Hair follicle dermal papilla cell (primary cell): ENCODE data around the gene C17orf50. TPM values are rescaled to one million over a fixed set of nuclear protein-coding genes. Genes with fewer than 3 reads are reported as not detected.

Experiments used
- total RNA-seq: library from RNA; depleted of rRNA; stranded (reverse); fragments of >200 nt; gene quantifications from 2 replicates; pipeline ENCODE4 v1.2.3, GENCODE V29; 2012

C17orf50 gene
- not detected in 2 replicates for total RNA-seq

GRCh38 chr17:35760587-35760986, at the start of gene C17orf50:
TSS of gene C17orf50 (plus strand) at chr17:35760887. CDS start at chr17:35760942, 55 bp downstream.

DNA sequence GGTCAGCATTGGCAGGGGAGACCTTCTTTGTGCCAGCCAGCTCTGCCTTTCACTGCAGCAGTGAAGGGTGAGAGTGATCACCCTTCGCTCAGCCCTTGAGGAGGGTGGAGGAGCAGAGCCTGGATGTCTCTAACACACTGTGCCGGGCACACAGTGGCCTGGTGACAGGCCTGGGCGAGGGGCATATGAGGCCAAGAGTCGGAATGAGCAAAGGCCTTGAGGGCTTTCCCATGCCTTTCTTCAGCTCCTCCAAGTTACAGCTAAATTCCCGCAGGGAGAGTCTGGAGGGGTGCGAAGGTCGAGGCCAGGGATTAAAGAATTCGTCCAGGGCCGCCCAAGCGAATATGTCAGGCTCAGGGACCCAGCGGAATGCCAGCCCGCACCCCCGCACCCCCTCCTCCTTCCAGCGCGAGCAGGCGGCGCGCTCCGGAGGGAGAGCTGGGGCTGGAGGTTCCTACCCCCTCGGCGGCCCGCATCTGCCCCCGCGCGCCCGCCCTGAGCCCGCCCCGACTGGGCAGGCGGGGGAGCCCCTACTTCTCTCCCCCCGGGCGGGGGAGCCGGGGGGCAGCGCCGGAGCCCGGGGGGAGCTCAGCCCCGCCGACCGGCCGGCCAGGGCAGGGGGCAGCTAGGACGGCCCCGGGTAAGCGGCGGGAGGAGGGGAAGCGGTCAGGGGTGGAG, 29.3 kb upstream of the C17orf50 start, which contains the start of gene RASL10B:
Gene RASL10B (plus strand): TSS at position 401 of the 678 bp plus-strand sequence. CDS start 3,546 bp downstream, outside the sequence.

DNA sequence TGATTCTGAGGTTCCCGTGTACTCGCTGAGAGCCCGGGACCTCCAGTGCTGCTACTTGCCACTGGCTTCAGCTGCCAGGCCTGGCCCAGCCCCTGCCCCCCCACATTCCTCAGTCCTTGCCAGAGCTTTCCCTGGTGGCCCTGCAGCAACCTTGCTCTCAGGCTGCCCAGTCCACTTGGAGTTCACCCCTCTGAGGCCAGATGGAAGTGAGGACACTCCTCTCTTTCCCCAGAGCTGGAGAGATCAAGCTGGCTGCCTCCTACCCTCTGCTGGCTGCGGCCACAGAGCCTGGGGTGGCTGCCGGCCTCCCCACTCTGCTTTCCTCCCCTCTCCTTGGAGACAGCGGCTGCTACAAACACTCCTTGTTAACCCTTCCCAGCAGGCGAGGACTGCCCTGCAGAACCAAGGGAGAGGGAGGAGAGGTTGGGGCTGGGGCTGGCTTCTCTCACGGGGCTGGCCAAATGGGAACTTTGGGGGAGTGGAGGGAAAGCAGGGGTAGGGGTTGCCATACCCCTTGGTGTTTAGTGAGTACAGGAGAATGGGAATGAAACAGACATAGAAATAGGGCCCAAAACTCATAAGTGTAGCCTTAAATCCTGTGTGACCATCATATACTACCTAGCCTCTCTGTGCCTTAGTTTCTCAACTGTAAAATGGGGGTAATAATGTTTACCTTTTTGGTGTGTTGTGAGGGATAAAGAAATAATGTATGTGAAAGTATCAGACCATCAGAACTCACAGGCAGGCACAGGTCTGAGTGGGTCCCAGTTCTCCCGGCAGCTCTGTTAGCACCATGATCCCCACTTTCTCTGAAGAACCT, 7.5 kb upstream of the C17orf50 start, which contains the start of gene GAS2L2:
Gene GAS2L2 (minus strand): TSS at position 295 of the 820 bp plus-strand sequence. CDS start 389 bp downstream, outside the sequence.

DNA sequence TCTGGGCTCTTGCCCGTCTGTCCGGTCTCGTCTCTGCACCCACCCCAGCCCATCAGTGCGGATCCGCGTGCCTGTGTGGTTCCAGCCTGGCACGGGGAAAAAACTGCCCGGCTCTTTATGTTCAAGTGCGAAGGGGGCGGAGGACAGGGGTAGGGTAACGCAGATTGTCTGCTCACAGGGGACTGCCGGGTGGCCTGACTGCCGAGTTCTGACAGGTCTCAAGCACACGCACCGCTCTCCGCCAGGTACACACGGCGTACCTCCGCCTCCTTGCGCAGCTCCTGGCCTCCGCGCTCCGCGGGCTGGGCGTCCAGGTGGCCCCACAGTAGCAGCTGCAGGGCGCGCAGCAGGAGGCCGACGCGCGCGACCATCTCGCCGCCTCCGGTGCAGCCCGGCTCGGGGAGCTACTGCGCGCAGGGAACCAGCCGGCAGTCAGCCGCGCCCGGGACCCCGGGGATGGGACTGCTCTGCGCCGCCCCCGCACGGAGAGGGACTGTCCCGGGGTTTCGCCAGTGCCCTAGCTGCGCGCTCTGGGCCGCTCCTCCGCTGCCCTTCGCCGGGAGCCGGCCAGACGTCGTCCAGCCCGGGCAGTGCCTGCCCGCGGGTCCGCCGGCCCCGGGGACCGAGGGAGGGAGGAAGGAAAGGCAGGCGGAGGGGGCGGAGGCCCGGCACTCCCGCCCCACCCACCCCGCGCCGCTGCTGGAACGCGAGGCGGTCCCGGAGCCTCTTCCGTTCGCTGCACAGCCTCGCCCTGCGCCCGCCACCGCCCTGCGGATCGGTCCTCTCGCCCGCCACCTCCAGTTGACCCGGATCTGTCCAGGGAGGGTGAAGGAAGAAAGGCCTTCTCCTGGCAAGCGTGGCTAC, 34.6 kb downstream of the C17orf50 start, which contains the start of gene MMP28:
Gene MMP28 (minus strand): TSS at position 635 of the 864 bp plus-strand sequence. CDS start 264 bp downstream, at position 371.

DNA sequence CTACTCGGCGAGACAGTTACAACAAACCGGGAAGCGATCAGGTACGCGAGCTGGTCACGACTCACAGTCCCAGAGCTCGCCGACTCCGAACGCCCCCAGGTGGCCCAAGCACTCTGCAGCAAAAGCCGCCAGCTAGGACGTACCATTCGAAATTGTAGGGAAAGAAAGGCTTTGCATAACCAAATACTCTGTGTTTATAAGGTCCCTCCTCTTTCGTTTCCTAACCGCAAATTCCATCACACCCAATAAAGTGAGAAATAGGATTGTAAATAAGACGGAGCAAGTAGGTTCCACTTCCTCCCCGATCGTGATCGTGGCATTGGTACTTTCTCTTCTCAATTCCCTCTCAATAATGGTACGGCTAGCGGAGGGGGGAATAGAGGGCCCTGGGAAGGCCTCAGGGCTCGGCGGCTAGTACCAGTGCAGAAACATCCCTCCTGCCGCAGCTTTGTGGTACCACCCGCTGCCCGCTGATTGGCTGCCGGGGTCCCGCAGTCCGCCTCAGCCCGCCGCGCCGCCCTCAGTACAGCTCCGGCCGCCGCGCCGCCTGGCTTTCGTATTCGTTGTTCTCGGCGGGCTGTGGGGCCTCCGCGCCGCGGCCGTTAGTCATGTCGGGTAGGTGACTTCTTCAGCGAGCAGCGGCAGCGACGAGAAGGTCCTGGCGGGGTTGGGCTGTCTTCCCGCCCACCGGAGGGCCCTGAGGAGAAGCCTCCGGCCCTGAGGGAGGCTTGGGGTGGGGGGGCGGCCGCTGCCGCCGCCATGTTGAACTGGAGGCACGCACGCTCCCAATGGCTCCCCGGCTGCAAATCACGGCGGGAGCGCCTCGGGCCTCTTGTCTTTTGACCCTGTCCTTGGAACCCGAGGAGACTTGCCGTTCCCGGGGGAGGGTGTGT, 48.5 kb downstream of the C17orf50 start, which contains the start of gene TAF15:
Gene TAF15 (plus strand): TSS at position 523 of the 893 bp plus-strand sequence. CDS start 86 bp downstream, at position 609.

Other genes starting within 250 kb of the C17orf50 start
- gene SLFN12L, start 223.2 kb upstream of the C17orf50 start, total RNA-seq: not detected in 2 replicates
- gene SLFN14, start 200.1 kb upstream of the C17orf50 start, total RNA-seq: not detected in 2 replicates
- 5.4 and 6.6 TPM in 2 replicates for gene PEX12, start 182.3 kb upstream of the C17orf50 start, total RNA-seq
- gene AP2B1, start 173.6 kb upstream of the C17orf50 start, total RNA-seq: 101 and 111 TPM in 2 replicates
- gene RASL10B, start 29.2 kb upstream of the C17orf50 start, total RNA-seq: 0.85 and 0.97 TPM in 2 replicates
- gene GAS2L2, start 7.6 kb upstream of the C17orf50 start, total RNA-seq: not detected in 2 replicates
- 0.16 and 1.2 TPM in 2 replicates for gene MMP28, start 34.8 kb downstream of the C17orf50 start, total RNA-seq
- gene TAF15, start 48.6 kb downstream of the C17orf50 start, total RNA-seq: 31.9 and 44.0 TPM in 2 replicates
- gene HEATR9, start 108.0 kb downstream of the C17orf50 start, total RNA-seq: not detected in 2 replicates
- 0.16 TPM in 1 of 2 replicates, not detected in the other for gene CCL5, start 119.5 kb downstream of the C17orf50 start, total RNA-seq
- gene RDM1, start 169.9 kb downstream of the C17orf50 start, total RNA-seq: not detected in 2 replicates
- not detected in 2 replicates for gene LYZL6, start 182.8 kb downstream of the C17orf50 start, total RNA-seq
- gene CCL16, start 220.6 kb downstream of the C17orf50 start, total RNA-seq: not detected in 2 replicates
- gene CCL14, start 225.8 kb downstream of the C17orf50 start, total RNA-seq: not detected in 2 replicates
- gene CCL15, start 240.7 kb downstream of the C17orf50 start, total RNA-seq: not detected in 2 replicates